GM23248 (cell line): Measurements from ENCODE around the gene ITGA11. TPM values are rescaled to one million over a fixed set of nuclear protein-coding genes. Genes with fewer than 3 reads are reported as not detected.

Experiments used
- DNase-seq: peaks from one replicate; pipeline ENCODE4 v3.0.0-alpha.2; 2015
- H2AFZ ChIP-seq: fragments of 200-600 bp; sonication (generic); 2 replicates; pipeline ENCODE4 v1.6.1; 2016; ENCODE audit warnings: antibody characterized with exemption
- H3F3A ChIP-seq: fragments of 200-600 bp; sonication (generic); 2 replicates; pipeline ENCODE4 v1.6.1; 2016; ENCODE audit warnings: mild to moderate bottlenecking, antibody characterized with exemption, mixed run types; ENCODE audit not compliant: insufficient read depth
- H3K27ac ChIP-seq: fragments of 200-600 bp; sonication (generic); 2 replicates; pipeline ENCODE4 v1.5.1; 2016; ENCODE audit warnings: mild to moderate bottlenecking
- H3K27me3 ChIP-seq: fragments of 200-600 bp; sonication (generic); replicated peaks from 2 replicates; pipeline ENCODE4 v1.6.1; 2016; ENCODE audit warnings: mild to moderate bottlenecking; ENCODE audit not compliant: insufficient read depth
- H3K36me3 ChIP-seq: fragments of 200-600 bp; sonication (generic); 2 replicates; pipeline ENCODE4 v1.6.1; 2016; ENCODE audit warnings: low read depth, mild to moderate bottlenecking
- H3K4me1 ChIP-seq: fragments of 200-600 bp; sonication (generic); 2 replicates; pipeline ENCODE4 v1.6.1; 2016; ENCODE audit warnings: mild to moderate bottlenecking; ENCODE audit not compliant: insufficient read depth
- H3K4me2 ChIP-seq: fragments of 200-600 bp; sonication (generic); one replicate; pipeline ENCODE4 v1.6.1; 2016; ENCODE audit warnings: mild to moderate bottlenecking; ENCODE audit not compliant: unreplicated experiment
- H3K4me3 ChIP-seq: fragments of 200-600 bp; sonication (generic); 2 replicates; pipeline ENCODE4 v1.5.1; 2016; ENCODE audit warnings: mild to moderate bottlenecking
- H3K79me2 ChIP-seq: fragments of 200-600 bp; sonication (generic); 2 replicates; pipeline ENCODE4 v1.6.1; 2016; ENCODE audit warnings: mild to moderate bottlenecking; ENCODE audit not compliant: insufficient read depth
- H3K9ac ChIP-seq: fragments of 200-600 bp; sonication (generic); 2 replicates; pipeline ENCODE4 v1.6.1; 2016; ENCODE audit warnings: mild to moderate bottlenecking
- H3K9me2 ChIP-seq: fragments of 200-600 bp; sonication (generic); 2 replicates; pipeline ENCODE4 v1.6.1; 2016; ENCODE audit warnings: mixed run types, mild to moderate bottlenecking, moderate library complexity; ENCODE audit not compliant: insufficient read depth
- H3K9me3 ChIP-seq: fragments of 200-600 bp; sonication (generic); one replicate; pipeline ENCODE4 v1.6.1; 2017; ENCODE audit warnings: low read depth
- H4K20me1 ChIP-seq: fragments of 200-600 bp; sonication (generic); 2 replicates; pipeline ENCODE4 v1.6.0; 2016; ENCODE audit not compliant: insufficient read depth
- EZH2 ChIP-seq: fragments of 200-600 bp; sonication (generic); IDR thresholded peaks from 2 replicates; pipeline ENCODE4 v1.6.1; 2018; ENCODE audit warnings: antibody characterized with exemption, mild to moderate bottlenecking; ENCODE audit not compliant: insufficient read depth, poor library complexity, severe bottlenecking
- EZH2phosphoT487 ChIP-seq: fragments of 200-600 bp; sonication (generic); IDR thresholded peaks from 2 replicates; pipeline ENCODE4 v1.6.1; 2018; ENCODE audit warnings: antibody characterized with exemption, moderate library complexity, mild to moderate bottlenecking, low read depth; ENCODE audit not compliant: insufficient read depth
- WGBS, 2 experiments: methylation state at CpG; one replicate each; pipeline ENCODE4 v1.1.6; 2015 to 2017; ENCODE audit warnings: low lambda C conversion rate in 2 of 2, low coverage in 1 of 2; ENCODE audit errors: missing lambda C conversion rate in 2 of 2; 5-methylcytosine and 5-hydroxymethylcytosine counted together
- in situ Hi-C: fragments of 300-500 bp; cut with MboI; formaldehyde crosslinking; loops from 2 replicates; pipeline ENCODE4 v1.15.0; 2020
- polyA plus RNA-seq: library from polyadenylated mRNA; unstranded; fragments of >200 nt; fragmentation: Nextera tagmentation; extraction: Ambion mirVana; gene quantifications from 2 replicates; pipeline ENCODE4 v1.2.1, GENCODE V29; 2016
- total RNA-seq: library from RNA; depleted of rRNA; stranded (reverse); fragments of >200 nt; shearing (Covaris generic); gene quantifications from 2 replicates; pipeline ENCODE4 v1.2.3, GENCODE V29; 2014

The ITGA11 gene
- total and polyA plus RNA-seq, 2 experiments from 2014 or later = 312 to 352 TPM

DNA sequence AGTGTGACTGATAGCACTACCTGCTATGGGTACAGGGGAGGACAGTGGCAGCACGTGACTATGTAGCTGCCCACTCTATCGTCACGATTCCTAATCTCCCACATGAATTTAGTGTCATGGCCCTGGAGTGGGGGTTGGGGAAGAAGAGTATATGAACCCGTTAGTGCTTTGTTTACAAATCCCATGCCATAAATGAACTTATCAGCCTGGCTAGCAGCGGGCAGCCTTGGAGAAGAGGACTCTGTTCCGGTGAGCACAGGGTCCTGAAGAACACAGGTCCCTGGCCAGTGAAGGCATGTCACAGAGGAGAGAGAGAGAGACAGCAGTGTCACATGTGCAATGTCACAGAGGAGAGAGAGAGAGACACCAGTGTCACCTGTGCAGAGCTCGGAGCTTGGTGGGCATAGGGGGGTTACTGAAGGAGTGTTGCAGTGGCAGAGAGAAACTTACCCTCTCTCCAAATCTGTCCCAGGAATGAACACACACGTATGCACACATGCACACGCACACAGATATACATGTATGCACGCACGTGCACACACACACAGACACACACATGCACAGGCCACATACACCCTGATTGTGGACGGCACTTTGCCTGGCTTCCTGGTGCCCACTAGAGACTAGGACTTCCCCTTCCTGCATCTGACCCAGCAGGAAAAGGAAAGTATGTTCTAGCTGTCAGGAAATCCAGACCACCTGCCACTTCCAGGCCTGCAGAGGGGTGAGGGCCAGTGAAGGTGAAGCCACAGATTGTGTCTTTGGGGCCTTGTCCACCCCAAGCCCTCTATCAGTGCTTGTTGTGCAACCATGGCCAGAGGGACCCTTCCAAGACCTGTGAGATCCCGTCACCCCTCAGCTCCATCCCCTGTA is 26.3 kb downstream of the ITGA11 start:
- in situ Hi-C loops = no loop called here
- WGBS, 2 experiments = 83 to 89% methylated on average over 13 of the region's 13 CpGs
- peaks cover 10% of the 10 kb centered on the region; the same call in 1 of the 2 replicates for H3F3A ChIP-seq

DNA sequence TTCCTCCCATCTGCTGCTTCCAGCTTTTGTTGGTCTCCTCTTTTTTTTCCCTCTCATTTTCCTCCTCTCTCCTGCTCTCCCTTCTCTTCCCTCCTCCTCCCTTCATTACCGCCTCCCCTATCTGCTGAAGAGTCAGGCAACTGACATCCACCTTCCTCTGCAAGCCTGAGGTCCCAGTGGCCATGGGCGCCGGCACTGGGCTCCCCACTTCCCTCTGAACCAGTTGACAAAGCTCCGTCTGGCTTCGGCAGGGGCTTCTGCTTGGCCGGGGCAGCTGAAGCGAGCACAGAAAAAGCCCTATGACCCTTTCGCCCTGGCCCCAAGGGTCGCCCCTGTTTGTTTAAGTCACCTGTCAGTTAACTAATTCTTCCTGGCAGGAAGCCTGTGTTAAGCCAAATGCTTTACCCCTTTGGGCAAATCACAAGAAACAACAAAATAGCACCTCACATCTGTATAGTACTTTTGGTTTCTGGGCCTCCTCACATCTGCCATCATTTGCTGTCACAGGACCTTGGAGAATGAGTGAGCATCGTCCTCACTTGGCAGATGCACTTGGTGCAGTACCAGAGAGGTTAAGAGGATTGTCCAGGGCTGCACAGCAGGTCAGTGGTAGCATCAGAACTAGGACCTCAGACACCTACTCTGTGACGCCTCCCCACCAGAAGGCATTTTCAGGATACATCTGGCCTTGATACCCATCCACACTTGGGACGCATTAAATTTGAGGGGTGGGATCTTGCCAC is 27.7 kb downstream of the ITGA11 start:
- peaks cover 4% of the 10 kb centered on the region; the same call in 1 of the 2 replicates for H3K4me1 ChIP-seq
- no peaks in the 10 kb centered on the region for H3K9me2 ChIP-seq
- peaks cover 14% of the 10 kb centered on the region for H4K20me1 ChIP-seq
- H2AFZ ChIP-seq = no peak overlapping the region
- no peak overlapping the region for H3K4me3 ChIP-seq
- H3K36me3 ChIP-seq = peaks cover 22% of the 10 kb centered on the region; the same call in 1 of the 2 replicates
- H3K4me2 ChIP-seq = no peak overlapping the region
- peaks cover 89% of the 10 kb centered on the region for H3K79me2 ChIP-seq
- H3K9me3 ChIP-seq = no peaks in the 10 kb centered on the region
- no peak for TF ChIP-seq EZH2phosphoT487
- TF ChIP-seq EZH2 = no peak
- no peak for DNase-seq
- H3K27me3 ChIP-seq = no peaks in the 10 kb centered on the region
- H3K27ac ChIP-seq = no peak overlapping the region
- H3K9ac ChIP-seq = no peak overlapping the region
- 90 to 92% methylated on average over 12 of the region's 12 CpGs for WGBS, 2 experiments
- in situ Hi-C loops = no loop called here
- H3F3A ChIP-seq = peaks cover 21% of the 10 kb centered on the region

More for the DNA sequence above, 26.3 kb downstream of the ITGA11 start:
- TF ChIP-seq EZH2 = no peak
- no peak for TF ChIP-seq EZH2phosphoT487
- H3K4me1 ChIP-seq = no peaks in the 10 kb centered on the region
- H3K4me2 ChIP-seq = no peak overlapping the region
- H3K27ac ChIP-seq = no peak overlapping the region
- peaks cover 12% of the 10 kb centered on the region; the same call in 1 of the 2 replicates for H4K20me1 ChIP-seq
- peaks cover 92% of the 10 kb centered on the region for H3K79me2 ChIP-seq
- peaks cover 12% of the 10 kb centered on the region; the same call in 1 of the 2 replicates for H3K36me3 ChIP-seq
- H2AFZ ChIP-seq = no peak overlapping the region
- H3K9ac ChIP-seq = no peak overlapping the region
- no peaks in the 10 kb centered on the region for H3K9me2 ChIP-seq
- H3K9me3 ChIP-seq = no peaks in the 10 kb centered on the region
- no peak for DNase-seq
- no peaks in the 10 kb centered on the region for H3K27me3 ChIP-seq
- no peak overlapping the region for H3K4me3 ChIP-seq

DNA sequence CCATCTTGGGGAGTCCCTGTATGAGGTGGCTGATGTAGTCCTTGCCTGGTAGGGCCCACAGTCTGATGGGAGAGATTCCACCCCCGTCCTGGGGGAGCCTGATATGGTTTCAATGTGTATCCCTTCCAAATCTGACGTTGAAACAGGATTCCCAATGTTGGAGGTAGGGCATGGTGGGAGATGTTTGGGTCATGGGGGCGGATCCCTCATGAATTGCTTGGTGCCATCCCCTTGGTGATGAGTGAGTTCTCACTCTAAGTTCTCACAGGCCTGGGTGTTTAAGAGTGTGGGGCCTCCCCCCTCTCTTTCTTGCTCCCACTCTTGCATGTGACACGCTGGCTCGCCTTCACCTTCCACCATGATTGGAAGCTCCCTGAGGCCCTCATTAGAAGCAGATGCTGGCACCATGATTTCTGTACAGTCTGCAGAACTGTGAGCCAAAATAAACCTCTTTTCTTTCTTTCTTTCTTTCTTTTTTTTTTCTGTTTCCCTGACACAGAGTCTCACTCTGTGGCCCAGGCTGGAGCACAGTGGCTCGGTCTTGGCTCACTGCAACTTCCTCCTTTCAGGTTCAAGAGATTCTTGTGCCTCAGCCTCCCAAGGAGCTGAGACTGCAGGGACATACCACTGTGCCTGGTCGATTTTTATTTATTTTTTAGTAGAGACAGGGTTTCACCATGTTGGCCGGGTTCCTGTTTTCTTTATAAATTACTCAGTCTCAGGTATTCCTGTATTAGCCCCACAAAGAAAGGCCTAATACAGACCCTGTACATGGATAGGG is 28.6 kb downstream of the ITGA11 start:
- Histone ChIP-seq H3K9ac (no peak overlapping the region), H3K36me3 (peaks cover 27% of the 10 kb centered on the region), H3K9me2 (no peaks in the 10 kb centered on the region), H4K20me1 (peaks cover 11% of the 10 kb centered on the region), H2AFZ (no peak overlapping the region), H3K4me1 (peaks cover 4% of the 10 kb centered on the region; the same call in 1 of the 2 replicates), H3F3A (peaks cover 26% of the 10 kb centered on the region), H3K9me3 (peaks cover 3% of the 10 kb centered on the region), H3K79me2 (peaks cover 85% of the 10 kb centered on the region), H3K27ac (no peak overlapping the region), H3K4me2 (no peak overlapping the region), H3K4me3 (no peak overlapping the region), H3K27me3 (no peaks in the 10 kb centered on the region)
- TF ChIP-seq EZH2phosphoT487 = no peak
- TF ChIP-seq EZH2 = no peak
- WGBS, 2 experiments = 80 to 83% methylated on average over 8 of the region's 8 CpGs
- in situ Hi-C loops = no loop called here
- no peak for DNase-seq
